ENCODE results near the gene KIRREL3. TPM values are rescaled to one million over a fixed set of nuclear protein-coding genes. Genes with fewer than 3 reads are reported as not detected.

Gene KIRREL3
- total and polyA plus RNA-seq, 2 of the 4 experiments (the other 2 are of a cell fraction) = 10.9 to 15.9 TPM

- Histone ChIP-seq H4K5ac (ENCODE audit: low read depth, low read length) (no peak overlapping the region), H3K9ac (ENCODE audit: low read depth, low read length) (no peak overlapping the region), H2BK20ac (ENCODE audit: low read depth, low read length) (no peak overlapping the region), H3K4me3 (ENCODE audit: insufficient read depth, low read depth, low read length) (no peak overlapping the region), H3K18ac (ENCODE audit: low read depth, low read length) (no peak overlapping the region), H2AK5ac (ENCODE audit: low read depth, low read length) (no peak overlapping the region; the same call in 1 of the 2 replicates), H3K56ac (ENCODE audit: extremely low read depth, insufficient read depth, low read length) (no peak overlapping the region), H2BK5ac (ENCODE audit: low read depth, low read length, poor library complexity, severe bottlenecking) (no peak overlapping the region), H3K9me1 (ENCODE audit: insufficient read depth, low read length) (no peaks in the 10 kb centered on the region; the same call in 1 of the 2 replicates), H3K79me1 (ENCODE audit: low read depth in 1 of 2, low read length in 2 of 2) (peaks cover 40 to 45% of the 10 kb centered on the region in 2 experiments), H3K14ac (replicated peaks; ENCODE audit: low read depth, low read length) (no peak overlapping the region), H3K23ac (ENCODE audit: low read depth, low read length) (no peak overlapping the region), H2AK9ac (replicated peaks; ENCODE audit: low read depth, low read length, poor library complexity) (no peak overlapping the region), H3K36me3 (ENCODE audit: control insufficient read depth, insufficient read depth, low read length) (no peaks in the 10 kb centered on the region), H4K91ac (ENCODE audit: insufficient read depth, low read depth, low read length) (no peak overlapping the region), H2AFZ (replicated peaks; ENCODE audit: low read length, poor library complexity) (no peak overlapping the region), H2BK15ac (ENCODE audit: low read depth, low read length) (no peak overlapping the region), H3K27me3 (ENCODE audit: control insufficient read depth, insufficient read depth, low read length) (no peaks in the 10 kb centered on the region), H3K4me1 (ENCODE audit: control insufficient read depth, insufficient read depth, low read length) (no peaks in the 10 kb centered on the region), H3K9me3 (ENCODE audit: control insufficient read depth, insufficient read depth, low read length) (no peaks in the 10 kb centered on the region), H3K27ac (ENCODE audit: insufficient read depth, low read length) (no peak overlapping the region), H3K4me2 (ENCODE audit: low read depth, low read length) (no peak overlapping the region), H4K20me1 (ENCODE audit: insufficient read depth, low read length) (peaks cover 2% of the 10 kb centered on the region; the same call in 1 of the 2 replicates), H3K4ac (ENCODE audit: low read depth, low read length) (no peak overlapping the region), H2BK120ac (ENCODE audit: low read depth, low read length) (no peak overlapping the region), H4K8ac (ENCODE audit: low read depth in 2 of 2, low read length in 2 of 2) (no peak overlapping the region)
- no peak for DNase-seq
- ChIA-PET CTCF (no interaction called here), POLR2A (ENCODE audit: unreplicated experiment) (no interaction called here)
- intact Hi-C loops (cut with micrococcal nuclease) (no loop called here), dilution Hi-C loops (cut with HindIII; ENCODE audit: low sequenced_read_pairs, unreplicated experiment) (no loop called here), in situ Hi-C loops (cut with MboI; ENCODE audit: low sequenced_read_pairs) (no loop called here)
- BruUV-seq (replicated peaks) = no TSS peak
- no peak for TF ChIP-seq MXI1 (IDR thresholded peaks at IDR 0.05; ENCODE audit: borderline replicate concordance, low read depth, low read length)
- no peak for TF ChIP-seq BHLHE40 (IDR thresholded peaks at IDR 0.05; ENCODE audit: low read depth, low read length)
- ATAC-seq (ENCODE audit: low read depth) = no peak
- WGBS, 2 experiments (ENCODE audit: extremely low coverage in 2 of 2, insufficient read length in 1 of 2) = no CpG with 5 or more reads among the region's 4 CpGs
Measured at GRCh38 chr11:126942146-126942545, 58.4 kb downstream of the KIRREL3 start.

Measured in IMR-90 (cell line).